ENCODE data around the gene CACNG4. TPM values are rescaled to one million over a fixed set of nuclear protein-coding genes. Genes with fewer than 3 reads are reported as not detected.

Gene CACNG4
- total and polyA plus RNA-seq, 2 experiments from 2014 or later, result 1.6 to 4.1 TPM

DNA sequence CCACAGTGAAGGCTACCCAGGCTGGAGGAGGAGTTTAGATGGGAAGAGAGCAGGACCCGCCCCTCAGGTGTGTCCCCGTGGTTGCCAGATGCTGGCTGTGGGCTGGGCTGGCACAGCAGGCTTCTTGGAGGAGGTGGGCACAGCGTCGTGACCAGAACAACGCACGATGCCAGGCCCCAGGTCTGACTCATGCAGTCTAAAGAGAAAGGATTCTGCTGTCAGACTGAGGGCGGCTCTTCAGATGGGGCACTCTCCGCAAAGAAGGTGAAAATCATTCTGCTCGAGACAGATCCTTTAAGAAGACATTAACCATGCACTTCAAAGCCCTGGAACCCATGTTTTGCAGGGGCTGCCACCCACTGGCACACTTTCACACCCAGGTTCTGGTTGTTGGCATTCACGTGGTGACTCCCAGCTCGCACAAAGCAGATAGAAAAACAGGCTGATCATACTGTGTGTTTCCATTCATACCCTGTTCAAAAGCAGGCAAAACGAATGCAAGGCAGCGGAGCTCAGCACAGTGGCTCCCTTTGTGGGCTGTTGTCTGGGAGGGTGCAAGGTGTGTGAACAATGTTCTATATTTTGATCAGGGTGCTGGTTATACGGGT, 19.0 kb downstream of the CACNG4 start:
- Histone ChIP-seq H3K4me3 (no peak overlapping the region), H3K79me2 (replicated peaks; ENCODE audit: insufficient read depth) (no peaks in the 10 kb centered on the region), H3K27ac (ENCODE audit: low read depth) (no peak overlapping the region), H2AFZ (no peak overlapping the region), H3K27me3 (ENCODE audit: insufficient read depth) (no peaks in the 10 kb centered on the region), H3K9me2 (ENCODE audit: insufficient read depth) (no peaks in the 10 kb centered on the region), H3K4me2 (no peak overlapping the region), H4K20me1 (replicated peaks; ENCODE audit: insufficient read depth) (no peaks in the 10 kb centered on the region), H3K4me1 (ENCODE audit: insufficient read depth) (no peaks in the 10 kb centered on the region), H3K36me3 (ENCODE audit: insufficient read depth) (no peaks in the 10 kb centered on the region), H3F3A (replicated peaks; ENCODE audit: low read depth) (no peaks in the 10 kb centered on the region)
- Mint-ChIP-seq H3K9me3 (peaks cover 4% of the 10 kb centered on the region; the same call in 1 of the 3 replicates), H3K4me3 (no peak overlapping the region), H3K27ac (no peak overlapping the region), H3K36me3 (ENCODE audit: low read depth) (no peaks in the 10 kb centered on the region), H3K27me3 (ENCODE audit: insufficient read depth, low read depth, poor library complexity) (peaks cover 5% of the 10 kb centered on the region), H3K4me1 (peaks cover 13% of the 10 kb centered on the region)
- ATAC-seq, result peak; percentile 51
- DNase-seq (ENCODE audit: low spot score), result no peak
- TF ChIP-seq POLR2AphosphoS5 (IDR thresholded peaks at IDR 0.05; ENCODE audit: low read depth), result no peak
- TF ChIP-seq, protein P1, sequence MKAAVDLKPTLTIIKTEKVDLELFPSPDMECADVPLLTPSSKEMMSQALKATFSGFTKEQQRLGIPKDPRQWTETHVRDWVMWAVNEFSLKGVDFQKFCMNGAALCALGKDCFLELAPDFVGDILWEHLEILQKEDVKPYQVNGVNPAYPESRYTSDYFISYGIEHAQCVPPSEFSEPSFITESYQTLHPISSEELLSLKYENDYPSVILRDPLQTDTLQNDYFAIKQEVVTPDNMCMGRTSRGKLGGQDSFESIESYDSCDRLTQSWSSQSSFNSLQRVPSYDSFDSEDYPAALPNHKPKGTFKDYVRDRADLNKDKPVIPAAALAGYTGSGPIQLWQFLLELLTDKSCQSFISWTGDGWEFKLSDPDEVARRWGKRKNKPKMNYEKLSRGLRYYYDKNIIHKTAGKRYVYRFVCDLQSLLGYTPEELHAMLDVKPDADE (IDR thresholded peaks at IDR 0.05), result no peak
- no peak for TF ChIP-seq EZH2phosphoT487 (IDR thresholded peaks at IDR 0.05; ENCODE audit: unreplicated experiment)
- TF ChIP-seq, protein P2, sequence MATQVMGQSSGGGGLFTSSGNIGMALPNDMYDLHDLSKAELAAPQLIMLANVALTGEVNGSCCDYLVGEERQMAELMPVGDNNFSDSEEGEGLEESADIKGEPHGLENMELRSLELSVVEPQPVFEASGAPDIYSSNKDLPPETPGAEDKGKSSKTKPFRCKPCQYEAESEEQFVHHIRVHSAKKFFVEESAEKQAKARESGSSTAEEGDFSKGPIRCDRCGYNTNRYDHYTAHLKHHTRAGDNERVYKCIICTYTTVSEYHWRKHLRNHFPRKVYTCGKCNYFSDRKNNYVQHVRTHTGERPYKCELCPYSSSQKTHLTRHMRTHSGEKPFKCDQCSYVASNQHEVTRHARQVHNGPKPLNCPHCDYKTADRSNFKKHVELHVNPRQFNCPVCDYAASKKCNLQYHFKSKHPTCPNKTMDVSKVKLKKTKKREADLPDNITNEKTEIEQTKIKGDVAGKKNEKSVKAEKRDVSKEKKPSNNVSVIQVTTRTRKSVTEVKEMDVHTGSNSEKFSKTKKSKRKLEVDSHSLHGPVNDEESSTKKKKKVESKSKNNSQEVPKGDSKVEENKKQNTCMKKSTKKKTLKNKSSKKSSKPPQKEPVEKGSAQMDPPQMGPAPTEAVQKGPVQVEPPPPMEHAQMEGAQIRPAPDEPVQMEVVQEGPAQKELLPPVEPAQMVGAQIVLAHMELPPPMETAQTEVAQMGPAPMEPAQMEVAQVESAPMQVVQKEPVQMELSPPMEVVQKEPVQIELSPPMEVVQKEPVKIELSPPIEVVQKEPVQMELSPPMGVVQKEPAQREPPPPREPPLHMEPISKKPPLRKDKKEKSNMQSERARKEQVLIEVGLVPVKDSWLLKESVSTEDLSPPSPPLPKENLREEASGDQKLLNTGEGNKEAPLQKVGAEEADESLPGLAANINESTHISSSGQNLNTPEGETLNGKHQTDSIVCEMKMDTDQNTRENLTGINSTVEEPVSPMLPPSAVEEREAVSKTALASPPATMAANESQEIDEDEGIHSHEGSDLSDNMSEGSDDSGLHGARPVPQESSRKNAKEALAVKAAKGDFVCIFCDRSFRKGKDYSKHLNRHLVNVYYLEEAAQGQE (IDR thresholded peaks at IDR 0.05; ENCODE audit: unreplicated experiment), result no peak
- TF ChIP-seq, protein P3, sequence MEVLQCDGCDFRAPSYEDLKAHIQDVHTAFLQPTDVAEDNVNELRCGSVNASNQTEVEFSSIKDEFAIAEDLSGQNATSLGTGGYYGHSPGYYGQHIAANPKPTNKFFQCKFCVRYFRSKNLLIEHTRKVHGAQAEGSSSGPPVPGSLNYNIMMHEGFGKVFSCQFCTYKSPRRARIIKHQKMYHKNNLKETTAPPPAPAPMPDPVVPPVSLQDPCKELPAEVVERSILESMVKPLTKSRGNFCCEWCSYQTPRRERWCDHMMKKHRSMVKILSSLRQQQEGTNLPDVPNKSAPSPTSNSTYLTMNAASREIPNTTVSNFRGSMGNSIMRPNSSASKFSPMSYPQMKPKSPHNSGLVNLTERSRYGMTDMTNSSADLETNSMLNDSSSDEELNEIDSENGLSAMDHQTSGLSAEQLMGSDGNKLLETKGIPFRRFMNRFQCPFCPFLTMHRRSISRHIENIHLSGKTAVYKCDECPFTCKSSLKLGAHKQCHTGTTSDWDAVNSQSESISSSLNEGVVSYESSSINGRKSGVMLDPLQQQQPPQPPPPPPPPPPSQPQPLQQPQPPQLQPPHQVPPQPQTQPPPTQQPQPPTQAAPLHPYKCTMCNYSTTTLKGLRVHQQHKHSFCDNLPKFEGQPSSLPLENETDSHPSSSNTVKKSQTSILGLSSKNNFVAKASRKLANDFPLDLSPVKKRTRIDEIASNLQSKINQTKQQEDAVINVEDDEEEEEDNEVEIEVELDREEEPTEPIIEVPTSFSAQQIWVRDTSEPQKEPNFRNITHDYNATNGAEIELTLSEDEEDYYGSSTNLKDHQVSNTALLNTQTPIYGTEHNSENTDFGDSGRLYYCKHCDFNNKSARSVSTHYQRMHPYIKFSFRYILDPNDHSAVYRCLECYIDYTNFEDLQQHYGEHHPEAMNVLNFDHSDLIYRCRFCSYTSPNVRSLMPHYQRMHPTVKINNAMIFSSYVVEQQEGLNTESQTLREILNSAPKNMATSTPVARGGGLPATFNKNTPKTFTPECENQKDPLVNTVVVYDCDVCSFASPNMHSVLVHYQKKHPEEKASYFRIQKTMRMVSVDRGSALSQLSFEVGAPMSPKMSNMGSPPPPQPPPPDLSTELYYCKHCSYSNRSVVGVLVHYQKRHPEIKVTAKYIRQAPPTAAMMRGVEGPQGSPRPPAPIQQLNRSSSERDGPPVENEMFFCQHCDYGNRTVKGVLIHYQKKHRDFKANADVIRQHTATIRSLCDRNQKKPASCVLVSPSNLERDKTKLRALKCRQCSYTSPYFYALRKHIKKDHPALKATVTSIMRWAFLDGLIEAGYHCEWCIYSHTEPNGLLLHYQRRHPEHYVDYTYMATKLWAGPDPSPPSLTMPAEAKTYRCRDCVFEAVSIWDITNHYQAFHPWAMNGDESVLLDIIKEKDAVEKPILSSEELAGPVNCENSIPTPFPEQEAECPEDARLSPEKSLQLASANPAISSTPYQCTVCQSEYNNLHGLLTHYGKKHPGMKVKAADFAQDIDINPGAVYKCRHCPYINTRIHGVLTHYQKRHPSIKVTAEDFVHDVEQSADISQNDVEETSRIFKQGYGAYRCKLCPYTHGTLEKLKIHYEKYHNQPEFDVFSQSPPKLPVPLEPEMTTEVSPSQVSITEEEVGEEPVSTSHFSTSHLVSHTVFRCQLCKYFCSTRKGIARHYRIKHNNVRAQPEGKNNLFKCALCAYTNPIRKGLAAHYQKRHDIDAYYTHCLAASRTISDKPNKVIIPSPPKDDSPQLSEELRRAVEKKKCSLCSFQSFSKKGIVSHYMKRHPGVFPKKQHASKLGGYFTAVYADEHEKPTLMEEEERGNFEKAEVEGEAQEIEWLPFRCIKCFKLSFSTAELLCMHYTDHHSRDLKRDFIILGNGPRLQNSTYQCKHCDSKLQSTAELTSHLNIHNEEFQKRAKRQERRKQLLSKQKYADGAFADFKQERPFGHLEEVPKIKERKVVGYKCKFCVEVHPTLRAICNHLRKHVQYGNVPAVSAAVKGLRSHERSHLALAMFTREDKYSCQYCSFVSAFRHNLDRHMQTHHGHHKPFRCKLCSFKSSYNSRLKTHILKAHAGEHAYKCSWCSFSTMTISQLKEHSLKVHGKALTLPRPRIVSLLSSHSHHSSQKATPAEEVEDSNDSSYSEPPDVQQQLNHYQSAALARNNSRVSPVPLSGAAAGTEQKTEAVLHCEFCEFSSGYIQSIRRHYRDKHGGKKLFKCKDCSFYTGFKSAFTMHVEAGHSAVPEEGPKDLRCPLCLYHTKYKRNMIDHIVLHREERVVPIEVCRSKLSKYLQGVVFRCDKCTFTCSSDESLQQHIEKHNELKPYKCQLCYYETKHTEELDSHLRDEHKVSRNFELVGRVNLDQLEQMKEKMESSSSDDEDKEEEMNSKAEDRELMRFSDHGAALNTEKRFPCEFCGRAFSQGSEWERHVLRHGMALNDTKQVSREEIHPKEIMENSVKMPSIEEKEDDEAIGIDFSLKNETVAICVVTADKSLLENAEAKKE (CRISPR knock-in tag; IDR thresholded peaks at IDR 0.05), result no peak
- no peak for TF ChIP-seq NANOG (IDR thresholded peaks at IDR 0.05; ENCODE audit: borderline replicate concordance)
- TF ChIP-seq ZNF114 (CRISPR knock-in tag; IDR thresholded peaks at IDR 0.05), result no peak
- no peak for TF ChIP-seq STAT1 (IDR thresholded peaks at IDR 0.05; ENCODE audit: unreplicated experiment)
- TF ChIP-seq EZH2 (IDR thresholded peaks at IDR 0.05; ENCODE audit: low read depth, unreplicated experiment), result no peak
- no peak for TF ChIP-seq CREB1 (CRISPR knock-in tag; IDR thresholded peaks at IDR 0.05; ENCODE audit: low read depth)
- TF ChIP-seq, protein P4, sequence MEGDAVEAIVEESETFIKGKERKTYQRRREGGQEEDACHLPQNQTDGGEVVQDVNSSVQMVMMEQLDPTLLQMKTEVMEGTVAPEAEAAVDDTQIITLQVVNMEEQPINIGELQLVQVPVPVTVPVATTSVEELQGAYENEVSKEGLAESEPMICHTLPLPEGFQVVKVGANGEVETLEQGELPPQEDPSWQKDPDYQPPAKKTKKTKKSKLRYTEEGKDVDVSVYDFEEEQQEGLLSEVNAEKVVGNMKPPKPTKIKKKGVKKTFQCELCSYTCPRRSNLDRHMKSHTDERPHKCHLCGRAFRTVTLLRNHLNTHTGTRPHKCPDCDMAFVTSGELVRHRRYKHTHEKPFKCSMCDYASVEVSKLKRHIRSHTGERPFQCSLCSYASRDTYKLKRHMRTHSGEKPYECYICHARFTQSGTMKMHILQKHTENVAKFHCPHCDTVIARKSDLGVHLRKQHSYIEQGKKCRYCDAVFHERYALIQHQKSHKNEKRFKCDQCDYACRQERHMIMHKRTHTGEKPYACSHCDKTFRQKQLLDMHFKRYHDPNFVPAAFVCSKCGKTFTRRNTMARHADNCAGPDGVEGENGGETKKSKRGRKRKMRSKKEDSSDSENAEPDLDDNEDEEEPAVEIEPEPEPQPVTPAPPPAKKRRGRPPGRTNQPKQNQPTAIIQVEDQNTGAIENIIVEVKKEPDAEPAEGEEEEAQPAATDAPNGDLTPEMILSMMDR (conservative IDR thresholded peaks at IDR 0.05; ENCODE audit: low read depth in 2 of 2), result no peak
- no peak for TF ChIP-seq ZNF331 (CRISPR knock-in tag; IDR thresholded peaks at IDR 0.05; ENCODE audit: low read depth)
- no peak for TF ChIP-seq JUNB (IDR thresholded peaks at IDR 0.05; ENCODE audit: unreplicated experiment)

All from GM23338 (cell line).